DOHH2 (cell line): ENCODE measurements around the gene CAB39.

Source experiments
- H3F3A ChIP-seq: fragments of 200-600 bp; sonication (generic), shearing (Covaris generic); 2 replicates; pipeline ENCODE4 v1.6.0; 2016; ENCODE audit warnings: antibody characterized with exemption, mild to moderate bottlenecking; ENCODE audit not compliant: control insufficient read depth, insufficient read depth
- H3K27ac ChIP-seq: fragments of 200-600 bp; sonication (generic); 2 replicates; pipeline ENCODE4 v1.5.1; 2014; ENCODE audit warnings: low read depth, mild to moderate bottlenecking, low read length, moderate library complexity
- H3K27me3 ChIP-seq: fragments of 200-600 bp; sonication (generic); 2 replicates; pipeline ENCODE4 v1.6.1; 2014; ENCODE audit warnings: mild to moderate bottlenecking, low read length, mixed read lengths; ENCODE audit not compliant: control insufficient read depth
- H3K36me3 ChIP-seq: fragments of 200-600 bp; sonication (generic); 2 replicates; pipeline ENCODE4 v1.6.1; 2014; ENCODE audit warnings: mild to moderate bottlenecking, low read length, moderate library complexity, mixed read lengths; ENCODE audit not compliant: control insufficient read depth
- H3K4me1 ChIP-seq: fragments of 200-600 bp; sonication (generic); 2 replicates; pipeline ENCODE4 v1.6.1; 2014; ENCODE audit warnings: mild to moderate bottlenecking, low read length, mixed read lengths; ENCODE audit not compliant: control insufficient read depth
- H3K4me2 ChIP-seq: fragments of 200-600 bp; sonication (generic); 2 replicates; pipeline ENCODE4 v1.6.0; 2014; ENCODE audit warnings: mild to moderate bottlenecking, low read length, moderate library complexity
- H3K4me3 ChIP-seq: fragments of 200-600 bp; sonication (generic); 2 replicates; pipeline ENCODE4 v1.5.1; 2014; ENCODE audit warnings: mild to moderate bottlenecking, low read length, mixed read lengths
- H3K79me2 ChIP-seq: fragments of 200-600 bp; sonication (generic); 2 replicates; pipeline ENCODE4 v1.6.1; 2014; ENCODE audit warnings: mild to moderate bottlenecking, low read length, mixed read lengths; ENCODE audit not compliant: control insufficient read depth
- H3K9me2 ChIP-seq: fragments of 200-600 bp; sonication (generic); replicated peaks from 2 replicates; pipeline ENCODE4 v1.6.1; 2014; ENCODE audit warnings: mild to moderate bottlenecking, low read length, mixed read lengths; ENCODE audit not compliant: control insufficient read depth
- H3K9me3 ChIP-seq: fragments of 200-600 bp; sonication (generic); 2 replicates; pipeline ENCODE4 v1.6.1; 2014; ENCODE audit warnings: antibody characterized with exemption, low read length, mixed read lengths; ENCODE audit not compliant: control insufficient read depth, insufficient read depth
- H4K20me1 ChIP-seq: fragments of 200-600 bp; sonication (generic); 2 replicates; pipeline ENCODE4 v1.6.0; 2014; ENCODE audit warnings: low read depth, mild to moderate bottlenecking, antibody characterized with exemption, low read length, moderate library complexity; ENCODE audit not compliant: control insufficient read depth, insufficient read depth
- EZH2phosphoT487 ChIP-seq: fragments of 200-600 bp; sonication (generic); IDR thresholded peaks from 2 replicates; pipeline ENCODE4 v1.6.1; 2017; ENCODE audit warnings: borderline replicate concordance, mild to moderate bottlenecking, antibody characterized with exemption, low read length, moderate library complexity, mixed read lengths
- TF ChIP-seq, protein P1 (sequence below): fragments of 200-600 bp; sonication (generic); IDR thresholded peaks from one replicate; pipeline ENCODE4 v1.5.1; 2014; ENCODE audit warnings: antibody characterized with exemption, mild to moderate bottlenecking, low read depth, low read length; ENCODE audit not compliant: poor library complexity, severe bottlenecking

Gene CAB39

DNA sequence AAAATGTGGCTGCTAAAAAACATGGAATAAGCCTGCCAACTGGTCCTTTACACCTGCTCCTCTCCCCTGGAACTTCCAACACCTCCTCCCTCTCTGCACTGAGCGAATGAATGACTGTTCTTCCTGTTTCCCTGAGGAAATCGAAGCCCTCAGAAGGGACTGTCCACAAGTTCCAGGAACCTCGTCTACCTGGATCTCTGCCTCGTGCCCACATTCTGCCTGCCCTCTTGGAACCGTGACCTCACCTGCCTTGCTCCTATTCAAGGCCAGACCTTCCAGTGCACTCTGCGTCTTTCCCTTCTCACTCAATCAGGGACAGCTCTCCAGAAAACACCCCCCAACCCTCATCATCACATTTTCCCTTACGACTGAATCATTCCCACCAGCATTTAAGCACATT is 4.4 kb upstream of the CAB39 start:
- Histone ChIP-seq H4K20me1 (no peaks in the 10 kb centered on the region), H3K9me3 (no peaks in the 10 kb centered on the region), H3K4me2 (no peak overlapping the region), H3K27me3 (no peaks in the 10 kb centered on the region; the same call in 1 of the 2 replicates), H3K9me2 (no peaks in the 10 kb centered on the region), H3K36me3 (no peaks in the 10 kb centered on the region; the same call in 1 of the 2 replicates), H3F3A (no peaks in the 10 kb centered on the region), H3K4me3 (no peak overlapping the region), H3K79me2 (peaks cover 3% of the 10 kb centered on the region), H3K4me1 (peaks cover 13% of the 10 kb centered on the region), H3K27ac (no peak overlapping the region)
- TF ChIP-seq, protein P1, sequence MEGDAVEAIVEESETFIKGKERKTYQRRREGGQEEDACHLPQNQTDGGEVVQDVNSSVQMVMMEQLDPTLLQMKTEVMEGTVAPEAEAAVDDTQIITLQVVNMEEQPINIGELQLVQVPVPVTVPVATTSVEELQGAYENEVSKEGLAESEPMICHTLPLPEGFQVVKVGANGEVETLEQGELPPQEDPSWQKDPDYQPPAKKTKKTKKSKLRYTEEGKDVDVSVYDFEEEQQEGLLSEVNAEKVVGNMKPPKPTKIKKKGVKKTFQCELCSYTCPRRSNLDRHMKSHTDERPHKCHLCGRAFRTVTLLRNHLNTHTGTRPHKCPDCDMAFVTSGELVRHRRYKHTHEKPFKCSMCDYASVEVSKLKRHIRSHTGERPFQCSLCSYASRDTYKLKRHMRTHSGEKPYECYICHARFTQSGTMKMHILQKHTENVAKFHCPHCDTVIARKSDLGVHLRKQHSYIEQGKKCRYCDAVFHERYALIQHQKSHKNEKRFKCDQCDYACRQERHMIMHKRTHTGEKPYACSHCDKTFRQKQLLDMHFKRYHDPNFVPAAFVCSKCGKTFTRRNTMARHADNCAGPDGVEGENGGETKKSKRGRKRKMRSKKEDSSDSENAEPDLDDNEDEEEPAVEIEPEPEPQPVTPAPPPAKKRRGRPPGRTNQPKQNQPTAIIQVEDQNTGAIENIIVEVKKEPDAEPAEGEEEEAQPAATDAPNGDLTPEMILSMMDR: no peak
- no peak for TF ChIP-seq EZH2phosphoT487

DNA sequence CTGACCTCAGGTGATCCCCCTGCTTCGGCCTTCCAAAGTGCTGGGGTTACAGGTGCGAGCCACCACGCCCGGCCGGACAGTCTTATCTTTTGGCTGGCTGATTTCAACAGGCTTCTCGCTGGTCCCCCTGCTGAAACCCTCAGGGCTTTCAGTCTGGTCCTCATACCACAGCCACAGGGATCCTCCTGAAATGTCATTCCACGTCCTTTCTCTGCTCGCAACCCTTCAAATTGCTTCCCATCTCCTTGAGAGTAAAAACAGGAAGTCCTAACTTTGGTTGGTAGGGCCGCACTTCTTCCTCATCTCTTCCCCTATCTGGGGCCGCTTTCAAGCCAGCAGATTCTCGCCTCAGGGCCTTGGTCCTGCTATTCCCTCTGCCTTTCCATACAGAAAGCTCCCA is 1.4 kb upstream of the CAB39 start:
- peaks cover 34% of the 10 kb centered on the region for H3K4me1 ChIP-seq
- TF ChIP-seq EZH2phosphoT487: no peak
- TF ChIP-seq, protein P1: no peak

DNA sequence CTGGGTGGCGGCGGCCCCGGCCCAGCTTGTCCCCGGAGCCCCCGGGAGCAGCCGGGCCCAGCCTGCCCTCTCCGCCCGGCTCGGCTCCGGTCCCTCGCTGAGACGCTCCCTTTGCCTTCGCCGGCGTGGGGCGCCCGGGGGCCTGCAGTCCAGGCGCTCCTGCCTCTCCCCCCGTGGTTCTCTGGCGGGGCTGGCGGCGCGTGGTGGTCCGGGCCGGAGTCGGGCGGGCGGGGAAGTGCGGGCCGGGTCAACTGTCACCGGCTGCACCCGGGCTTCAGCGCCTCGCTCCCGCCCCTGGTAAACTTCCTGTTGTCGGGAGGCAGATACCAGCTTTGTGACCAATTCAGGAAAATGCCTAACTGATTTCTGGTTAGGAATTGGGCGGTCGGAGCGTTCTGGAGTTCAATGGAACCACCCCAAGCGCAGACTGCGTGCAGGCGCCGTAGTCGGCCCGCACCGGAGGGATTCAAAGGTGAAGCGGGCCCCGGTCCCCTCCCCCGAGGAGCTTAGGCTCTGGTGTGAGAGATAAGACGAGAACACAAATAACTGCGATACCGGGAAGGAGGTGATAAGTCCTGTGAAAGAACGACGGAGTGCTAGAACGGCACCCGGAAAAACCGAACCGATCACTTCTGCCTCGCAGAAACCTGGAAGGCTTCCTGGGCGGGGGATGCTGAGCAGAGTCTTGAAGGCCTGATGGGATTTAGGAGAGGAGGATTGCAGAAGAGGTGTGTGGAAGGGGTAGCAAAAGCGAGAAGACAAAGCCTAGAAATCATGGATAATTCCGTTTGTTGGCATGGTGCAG is 891 bp downstream of the CAB39 start:
- Histone ChIP-seq H3K79me2 (peaks cover 57% of the 10 kb centered on the region), H3K9me2 (no peaks in the 10 kb centered on the region), H3F3A (0 out of 2 replicates have a peak, but pooled peaks cover 4% of the 10 kb centered on the region), H3K4me2 (peak overlapping the region; percentile 78), H3K9me3 (no peaks in the 10 kb centered on the region), H3K27ac (no peak overlapping the region; the same call in 1 of the 2 replicates), H3K4me3 (peak overlapping the region; percentile 91), H3K36me3 (peaks cover 9% of the 10 kb centered on the region), H3K27me3 (no peaks in the 10 kb centered on the region; the same call in 1 of the 2 replicates), H4K20me1 (peaks cover 30% of the 10 kb centered on the region), H3K4me1 (peaks cover 48% of the 10 kb centered on the region)
- no peak for TF ChIP-seq EZH2phosphoT487
- TF ChIP-seq, protein P1: no peak

More for the DNA sequence above, 1.4 kb upstream of the CAB39 start:
- Histone ChIP-seq H3K27me3 (no peaks in the 10 kb centered on the region; the same call in 1 of the 2 replicates), H3K36me3 (peaks cover 9% of the 10 kb centered on the region), H3K9me3 (no peaks in the 10 kb centered on the region), H3K9me2 (no peaks in the 10 kb centered on the region), H4K20me1 (peaks cover 20% of the 10 kb centered on the region), H3K4me3 (no peak overlapping the region), H3K4me2 (peak overlapping the region; percentile 85), H3F3A (0 out of 2 replicates have a peak, but pooled peaks cover 4% of the 10 kb centered on the region), H3K79me2 (peaks cover 33% of the 10 kb centered on the region), H3K27ac (no peak overlapping the region)
